ENCODE data around the gene ARL6IP5. TPM values are rescaled to one million over a fixed set of nuclear protein-coding genes. Genes with fewer than 3 reads are reported as not detected.

ARL6IP5 gene
- total RNA-seq, 1 experiment from 2014 or later: 41.5 TPM

DNA sequence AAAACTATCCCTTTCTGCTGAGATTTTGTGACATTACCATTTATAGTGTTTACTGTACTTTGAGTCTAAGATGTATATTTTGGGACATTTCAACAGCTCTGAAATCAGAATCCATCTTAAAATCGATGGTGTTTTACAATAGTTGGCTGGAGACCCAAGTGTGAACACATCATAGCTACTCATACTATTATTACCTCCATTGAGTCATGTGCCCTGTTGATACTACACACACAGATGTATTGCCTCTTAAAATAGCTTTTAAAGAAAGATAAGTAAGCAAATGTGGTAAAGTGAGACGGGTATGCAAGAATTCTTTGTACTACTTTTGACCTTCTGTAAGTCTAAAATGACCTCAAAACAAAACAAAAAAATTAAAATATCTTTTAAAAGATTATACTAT is 31.0 kb downstream of the ARL6IP5 start:
- no peaks in the 10 kb centered on the region for H3K27me3 ChIP-seq (ENCODE audit: control insufficient read depth, insufficient read depth, low read length)
- BruUV-seq (replicated peaks): no TSS peak
- ChIA-PET CTCF (no interaction called here), POLR2A (no interaction called here)
- intact Hi-C loops (cut with micrococcal nuclease; ENCODE audit: unreplicated experiment) (no loop called here), in situ Hi-C loops (cut with HindIII; ENCODE audit: low pct_unique_long_range_greater_than_20kb, low sequenced_read_pairs) (no loop called here)
- DNase-seq (ENCODE audit: low read depth, low spot score) (no peak), ATAC-seq (no peak)
- H3K9me3 ChIP-seq (ENCODE audit: control insufficient read depth, insufficient read depth, low read depth, low read length): no peaks in the 10 kb centered on the region
- no peaks in the 10 kb centered on the region for H3K36me3 ChIP-seq (ENCODE audit: control insufficient read depth, insufficient read depth, low read length)
- H3K4me1 ChIP-seq (ENCODE audit: control insufficient read depth, insufficient read depth, low read length): no peaks in the 10 kb centered on the region
- TF ChIP-seq, protein P1, sequence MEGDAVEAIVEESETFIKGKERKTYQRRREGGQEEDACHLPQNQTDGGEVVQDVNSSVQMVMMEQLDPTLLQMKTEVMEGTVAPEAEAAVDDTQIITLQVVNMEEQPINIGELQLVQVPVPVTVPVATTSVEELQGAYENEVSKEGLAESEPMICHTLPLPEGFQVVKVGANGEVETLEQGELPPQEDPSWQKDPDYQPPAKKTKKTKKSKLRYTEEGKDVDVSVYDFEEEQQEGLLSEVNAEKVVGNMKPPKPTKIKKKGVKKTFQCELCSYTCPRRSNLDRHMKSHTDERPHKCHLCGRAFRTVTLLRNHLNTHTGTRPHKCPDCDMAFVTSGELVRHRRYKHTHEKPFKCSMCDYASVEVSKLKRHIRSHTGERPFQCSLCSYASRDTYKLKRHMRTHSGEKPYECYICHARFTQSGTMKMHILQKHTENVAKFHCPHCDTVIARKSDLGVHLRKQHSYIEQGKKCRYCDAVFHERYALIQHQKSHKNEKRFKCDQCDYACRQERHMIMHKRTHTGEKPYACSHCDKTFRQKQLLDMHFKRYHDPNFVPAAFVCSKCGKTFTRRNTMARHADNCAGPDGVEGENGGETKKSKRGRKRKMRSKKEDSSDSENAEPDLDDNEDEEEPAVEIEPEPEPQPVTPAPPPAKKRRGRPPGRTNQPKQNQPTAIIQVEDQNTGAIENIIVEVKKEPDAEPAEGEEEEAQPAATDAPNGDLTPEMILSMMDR (IDR thresholded peaks at IDR 0.05): no peak
- TF ChIP-seq TCF7L2 (IDR thresholded peaks at IDR 0.05; ENCODE audit: low read depth, low read length) (no peak), REST (IDR thresholded peaks at IDR 0.05; ENCODE audit: insufficient read depth in 1 of 2, low read depth in 2 of 2, low read length in 1 of 2) (no peak), POLR2AphosphoS5 (IDR thresholded peaks at IDR 0.05; ENCODE audit: low read depth, low read length) (no peak), SIN3A (IDR thresholded peaks at IDR 0.05; ENCODE audit: borderline replicate concordance, insufficient read depth, low read depth, low read length) (no peak)
- H3K27ac ChIP-seq (ENCODE audit: low read length): no peak overlapping the region
- no peak overlapping the region for H3K4me3 ChIP-seq (ENCODE audit: low read depth in 2 of 2, low read length in 2 of 2)

- H3K4me1 ChIP-seq (ENCODE audit: control insufficient read depth, insufficient read depth, low read length): no peaks in the 10 kb centered on the region
- H3K4me3 ChIP-seq (ENCODE audit: low read depth in 2 of 2, low read length in 2 of 2): no peak overlapping the region
- ChIA-PET POLR2A (no interaction called here), CTCF (no interaction called here)
- TF ChIP-seq, protein P1 (IDR thresholded peaks at IDR 0.05): no peak
- TF ChIP-seq POLR2AphosphoS5 (IDR thresholded peaks at IDR 0.05; ENCODE audit: low read depth, low read length) (no peak), TCF7L2 (IDR thresholded peaks at IDR 0.05; ENCODE audit: low read depth, low read length) (no peak), REST (IDR thresholded peaks at IDR 0.05; ENCODE audit: insufficient read depth in 1 of 2, low read depth in 2 of 2, low read length in 1 of 2) (no peak)
- no peak for ATAC-seq
- H3K9me3 ChIP-seq (ENCODE audit: control insufficient read depth, insufficient read depth, low read depth, low read length): no peaks in the 10 kb centered on the region
- no TSS peak for BruUV-seq (replicated peaks)
- in situ Hi-C loops (cut with HindIII; ENCODE audit: low pct_unique_long_range_greater_than_20kb, low sequenced_read_pairs): no loop called here
- no peaks in the 10 kb centered on the region for H3K27me3 ChIP-seq (ENCODE audit: control insufficient read depth, insufficient read depth, low read length)
- DNase-seq (ENCODE audit: low read depth, low spot score): no peak
- no peaks in the 10 kb centered on the region for H3K36me3 ChIP-seq (ENCODE audit: control insufficient read depth, insufficient read depth, low read length)
- intact Hi-C loops (cut with micrococcal nuclease; ENCODE audit: unreplicated experiment): no loop called here
- no peak overlapping the region for H3K27ac ChIP-seq (ENCODE audit: low read length)
Measured at GRCh38 chr3:69116162-69116561, 31.4 kb downstream of the ARL6IP5 start.

All from Panc1 (cell line).